HG03520 (cell line): ENCODE data around the gene LPP.
"Not testable (repeated sequence)": the region's sequence is repeated elsewhere in the genome, so short reads cannot be mapped to it uniquely, and the experiment has no call there.

Source experiments
- ATAC-seq: cut with Tn5 transposase; IDR thresholded peaks from one replicate; pipeline ENCODE4 v1.9.1; 2021; ENCODE audit warnings: mild to moderate bottlenecking, moderate library complexity; ENCODE audit not compliant: unreplicated experiment

LPP gene

DNA sequence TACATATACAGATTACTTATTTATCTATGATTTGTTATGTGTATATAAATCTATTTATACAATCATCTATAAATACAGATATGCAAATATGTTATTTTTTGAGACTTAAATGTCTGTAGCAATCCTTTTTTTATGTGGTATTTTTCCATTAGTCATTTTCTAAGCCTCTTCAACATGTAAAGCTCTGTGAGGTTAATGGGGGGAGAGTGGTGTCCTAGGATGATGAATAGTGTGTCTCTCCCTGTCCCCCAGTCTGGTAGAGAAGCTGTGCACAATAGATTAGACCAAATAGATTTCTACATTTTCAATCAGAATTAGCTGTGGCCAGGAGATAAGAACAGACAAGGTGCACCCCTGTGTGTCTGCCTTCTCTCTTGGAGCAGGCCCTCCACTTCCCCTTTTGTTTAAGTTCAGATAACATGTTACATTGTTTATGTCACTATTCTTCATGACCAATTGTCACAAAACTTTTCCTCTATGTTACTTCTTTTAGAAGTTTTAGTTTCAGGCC is 453.9 kb downstream of the LPP start:
- no peak for ATAC-seq

DNA sequence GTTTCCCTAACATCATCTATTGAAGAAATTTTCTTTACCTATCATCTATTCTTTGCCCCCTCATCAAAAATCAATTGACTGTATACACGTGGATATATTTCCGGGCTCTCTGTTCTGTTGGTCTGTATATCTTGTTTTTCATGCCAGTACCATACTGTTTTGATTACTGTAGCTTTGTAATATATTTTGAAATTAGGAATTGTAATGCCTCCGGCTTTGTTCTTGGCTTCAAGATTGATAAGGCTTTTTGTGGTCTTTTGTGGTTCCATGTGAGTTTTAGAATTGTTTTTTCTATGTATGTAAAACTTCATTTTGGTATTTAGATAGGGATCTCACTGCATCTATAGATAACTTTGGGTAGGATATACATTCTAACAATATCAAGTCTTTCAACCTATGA is 454.4 kb downstream of the LPP start:
- no peak for ATAC-seq

DNA sequence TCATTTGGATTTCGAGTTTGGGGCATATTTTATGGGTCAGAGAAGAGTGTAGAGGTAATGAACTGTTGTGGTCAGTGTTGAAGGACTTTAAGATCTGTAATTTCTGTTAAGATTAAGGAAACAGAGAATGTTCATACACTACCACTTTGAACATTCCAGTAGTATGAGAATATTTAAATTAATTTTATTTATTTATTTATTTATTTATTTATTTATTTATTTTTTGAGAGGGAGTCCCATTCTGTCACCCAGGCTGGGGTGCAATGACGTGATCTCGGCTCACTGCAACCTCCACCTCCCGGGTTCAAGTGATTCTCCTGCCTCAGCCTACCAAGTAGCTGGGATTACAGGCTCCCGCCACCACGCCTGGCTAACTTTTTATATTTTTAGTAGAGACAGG is 459.8 kb downstream of the LPP start:
- ATAC-seq: not testable (repeated sequence)

DNA sequence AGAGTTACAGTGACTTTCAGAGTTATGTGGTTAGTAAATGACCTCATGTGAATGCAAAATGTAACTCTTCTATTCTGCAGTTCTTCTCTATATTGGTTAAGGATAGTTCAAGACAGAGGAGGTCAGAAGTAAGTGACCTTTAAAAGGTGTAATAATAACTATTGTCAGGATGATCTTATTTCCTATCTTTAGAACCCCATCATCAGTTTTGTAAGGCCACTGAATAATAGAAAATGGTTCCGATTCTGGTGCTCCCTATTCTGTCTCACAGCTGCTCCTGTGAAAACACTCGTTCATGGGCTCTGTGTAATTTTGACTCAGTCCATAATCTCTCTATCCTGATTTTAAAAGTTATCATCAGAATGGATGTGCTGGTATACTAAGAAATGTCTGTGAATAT is 463.3 kb downstream of the LPP start:
- no peak for ATAC-seq

- no peak for ATAC-seq
Observed at GRCh38 chr3:188617988-188618701, 464.2 kb downstream of the LPP start.

DNA sequence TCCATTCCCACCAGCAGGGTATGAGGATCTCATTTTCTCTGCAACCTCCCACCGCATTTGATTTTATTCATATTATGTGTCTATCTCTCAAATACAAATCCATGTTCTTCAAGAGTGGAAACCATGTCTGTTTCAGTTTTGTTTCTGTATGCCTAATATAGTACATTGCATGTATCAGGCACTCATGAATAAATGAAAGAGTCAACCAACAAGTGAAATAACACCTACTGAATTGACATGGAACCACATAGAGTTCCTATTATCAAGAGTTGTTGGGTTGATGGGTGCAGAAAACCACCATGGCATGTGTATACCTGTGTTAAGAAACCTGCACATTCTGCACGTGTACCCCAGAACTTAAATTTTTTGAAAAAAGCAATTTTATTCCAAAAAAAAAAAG is 466.8 kb downstream of the LPP start:
- no peak for ATAC-seq

- ATAC-seq: no peak
Observed at GRCh38 chr3:188624384-188624783, 470.4 kb downstream of the LPP start.

- no peak for ATAC-seq
Observed at GRCh38 chr3:188624828-188625227, 470.9 kb downstream of the LPP start.

GRCh38 chr3:188627652-188628051 is 473.7 kb downstream of the LPP start:
- no peak for ATAC-seq

- ATAC-seq: no peak
Observed at GRCh38 chr3:188631291-188632010, 477.5 kb downstream of the LPP start.

DNA sequence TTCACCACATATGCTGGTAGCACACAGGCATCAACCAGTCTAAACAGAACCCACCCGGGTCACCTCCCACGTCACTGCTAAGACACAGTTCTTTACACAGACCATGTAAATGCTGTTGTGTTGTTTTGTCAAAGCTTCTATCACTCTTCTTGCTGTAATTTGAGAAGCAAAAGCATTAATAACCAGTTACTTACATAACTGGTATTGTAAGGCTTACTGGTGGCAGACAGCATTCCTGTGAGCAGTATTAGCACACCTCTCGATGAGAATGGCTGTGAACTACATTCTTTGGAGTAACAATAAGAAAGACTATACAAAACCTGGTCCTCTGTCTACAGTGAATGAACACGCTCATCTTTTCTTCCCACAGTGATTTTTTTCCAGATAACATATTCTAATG is 479.2 kb downstream of the LPP start:
- ATAC-seq: no peak

DNA sequence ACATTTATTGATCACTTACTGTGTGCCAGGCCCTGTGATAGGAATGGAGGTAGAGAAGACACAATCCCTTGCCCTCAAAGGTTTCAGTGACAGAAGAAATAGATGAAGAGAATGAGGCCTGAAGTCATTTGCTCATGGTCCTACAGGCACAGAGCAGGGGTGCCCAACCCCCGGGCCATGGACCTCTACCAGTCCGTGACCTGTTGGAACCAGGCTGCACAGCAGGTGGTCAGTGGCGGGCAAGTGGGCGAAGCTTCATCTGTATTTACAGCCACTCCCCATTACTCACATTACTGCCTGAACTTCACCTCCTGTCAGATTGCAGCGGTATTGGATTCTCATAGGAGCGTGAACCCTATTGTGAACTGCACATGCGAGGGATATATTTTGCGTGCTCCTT is 480.3 kb downstream of the LPP start:
- no peak for ATAC-seq

DNA sequence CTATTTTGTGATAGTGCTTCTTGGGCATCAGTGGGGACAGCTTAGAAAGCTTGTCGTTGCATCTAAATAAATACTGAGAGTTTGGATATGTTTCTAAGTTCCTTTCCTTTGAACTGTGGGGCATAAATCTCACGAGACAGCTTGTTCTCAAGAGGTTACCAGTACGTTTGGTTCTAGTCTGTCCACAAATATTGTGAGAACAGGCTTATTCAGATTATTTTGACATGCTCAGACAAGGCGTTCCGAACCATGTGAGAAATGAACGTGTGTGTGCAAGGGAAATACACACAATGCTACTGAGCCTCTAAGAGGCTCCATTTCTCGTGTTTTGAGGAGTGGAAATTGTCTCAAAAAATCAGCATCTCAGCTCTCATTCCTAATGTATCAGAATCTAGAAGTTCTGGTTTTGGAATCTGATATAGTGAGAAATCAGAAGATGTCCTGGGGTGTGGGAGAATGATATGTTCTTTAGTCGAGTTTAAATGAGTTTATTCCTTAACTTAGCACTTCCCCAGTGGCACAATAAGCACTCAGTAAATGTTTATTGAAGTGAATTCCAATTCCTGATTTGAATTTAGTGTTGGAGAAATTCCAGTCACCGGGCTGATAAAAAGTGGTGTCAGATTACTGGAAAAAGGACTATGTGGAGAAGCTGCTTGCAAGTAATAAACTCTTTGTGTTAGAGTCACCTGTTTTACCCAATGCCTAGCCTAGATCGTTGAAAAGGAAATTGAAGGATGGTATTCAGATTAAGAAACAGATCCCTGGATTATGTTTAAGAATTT is 481.5 kb downstream of the LPP start:
- no peak for ATAC-seq

DNA sequence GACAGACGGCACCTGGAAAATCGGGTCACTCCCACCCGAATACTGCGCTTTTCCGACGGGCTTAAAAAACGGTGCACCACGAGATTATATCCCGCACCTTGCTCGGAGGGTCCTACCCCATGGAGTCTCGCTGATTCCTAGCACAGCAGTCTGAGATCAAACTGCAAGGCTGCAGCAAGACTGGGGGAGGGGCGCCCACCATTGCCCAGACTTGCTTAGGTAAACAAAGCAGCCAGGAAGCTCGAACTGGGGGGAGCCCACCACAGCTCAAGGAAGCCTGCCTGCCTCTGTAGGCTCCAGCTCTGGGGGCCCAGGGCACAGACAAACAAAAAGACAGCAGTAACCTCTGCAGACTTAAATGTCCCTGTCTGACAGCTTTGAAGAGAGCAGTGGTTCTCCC is 482.3 kb downstream of the LPP start:
- not testable (repeated sequence) for ATAC-seq

GRCh38 chr3:188641076-188641475 is 487.1 kb downstream of the LPP start:
- ATAC-seq: no peak

- no peak for ATAC-seq
Observed at GRCh38 chr3:188643736-188644135, 489.8 kb downstream of the LPP start.

GRCh38 chr3:188646592-188646991 is 492.6 kb downstream of the LPP start:
- ATAC-seq: no peak

- no peak for ATAC-seq
Observed at GRCh38 chr3:188647237-188647636, 493.3 kb downstream of the LPP start.

GRCh38 chr3:188649521-188649920 is 495.6 kb downstream of the LPP start:
- no peak for ATAC-seq

DNA sequence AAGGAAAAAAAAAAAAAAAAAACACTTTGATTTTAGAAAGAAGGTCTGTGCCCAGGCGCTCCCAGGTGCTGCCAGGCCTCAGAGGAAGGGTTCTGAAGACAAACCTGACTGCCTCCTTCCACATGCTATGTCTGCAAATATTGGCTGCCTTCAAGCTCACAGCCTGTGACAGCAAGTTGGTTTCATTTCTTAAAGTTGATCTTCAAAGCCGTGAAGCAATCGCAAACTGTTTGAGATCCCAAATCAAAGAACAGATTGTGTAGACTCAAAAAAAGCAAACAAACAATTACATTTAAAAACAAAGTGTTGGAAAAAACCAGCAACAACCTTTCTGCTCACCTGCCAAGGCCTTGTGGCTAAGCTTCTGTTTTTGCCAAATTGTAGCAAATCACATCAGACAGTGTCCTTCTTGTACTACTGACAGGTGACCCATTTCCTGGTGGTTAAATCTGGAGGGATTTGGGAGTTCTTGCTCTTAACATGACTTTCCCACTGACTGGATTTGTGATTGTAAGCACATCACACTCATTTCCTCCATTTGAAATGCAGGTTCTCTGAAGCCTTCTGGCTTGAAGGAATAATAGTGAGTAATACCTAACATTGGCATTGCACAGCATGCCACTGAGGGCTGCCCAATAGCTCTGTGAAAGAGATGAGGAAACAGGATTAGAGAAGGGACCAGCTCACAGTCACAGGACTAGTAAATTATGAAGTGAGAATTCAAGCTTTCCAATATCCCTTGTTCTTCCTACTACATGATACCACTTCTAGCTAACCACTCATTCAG is 502.4 kb downstream of the LPP start:
- ATAC-seq: no peak

DNA sequence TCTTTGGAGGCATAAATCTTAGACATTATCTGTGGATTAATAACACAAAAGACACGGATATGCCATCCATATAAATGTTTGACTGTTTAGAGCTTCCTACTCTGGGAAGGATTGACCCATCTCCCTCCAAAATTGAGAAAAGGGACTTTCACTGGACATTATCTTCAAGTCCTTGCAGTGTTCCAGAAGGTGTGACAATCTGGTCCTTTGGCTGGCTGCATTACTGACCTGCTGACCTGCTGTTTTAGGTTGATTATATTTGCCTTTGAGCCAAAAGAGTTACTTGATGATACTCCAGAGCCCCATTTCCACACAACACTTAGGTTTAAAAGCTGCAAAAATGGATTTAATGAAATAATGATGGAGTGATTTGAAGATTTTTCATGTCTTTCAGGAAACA is 504.6 kb downstream of the LPP start:
- no peak for ATAC-seq
